Measurements from ENCODE around the gene TBCA.
A peak's percentile ranks its signal among the peaks of the same experiment; 100 is the strongest.
"Not testable (repeated sequence)": the region's sequence is repeated elsewhere in the genome, so short reads cannot be mapped to it uniquely, and the experiment has no call there.

The TBCA gene

DNA sequence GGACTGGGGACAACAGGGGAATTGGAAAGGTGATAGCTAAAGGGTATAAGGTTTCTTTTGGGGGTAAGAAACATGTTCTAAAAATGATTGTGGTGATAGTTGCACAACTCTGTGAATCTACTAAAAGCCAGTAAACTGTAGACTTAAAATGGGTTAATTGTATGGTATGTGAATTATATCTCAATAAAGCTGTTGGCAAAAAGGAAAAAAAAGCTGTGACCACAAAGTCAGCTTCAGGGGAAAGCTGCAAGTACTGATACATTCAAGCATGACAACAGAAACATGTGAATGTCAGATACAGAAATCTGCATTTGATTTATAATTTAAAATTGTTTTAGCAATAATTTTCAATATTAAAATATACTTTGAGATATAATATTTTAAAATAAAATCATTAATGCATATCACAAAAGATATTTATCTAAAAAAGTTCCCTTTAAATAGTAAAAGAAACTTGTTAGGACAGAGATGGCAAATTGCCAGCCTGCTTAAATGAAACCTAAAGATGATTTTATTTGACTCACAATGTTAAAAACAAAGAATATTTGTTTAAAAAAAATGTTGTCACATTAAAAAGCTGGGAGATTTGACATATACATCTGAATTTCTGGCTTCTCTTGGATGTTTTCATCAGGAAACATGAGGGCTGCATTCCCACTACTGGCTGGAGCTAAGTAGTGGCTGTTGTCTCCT is 66.0 kb downstream of the TBCA start:
- DNase-seq (ENCODE audit: low read depth in 2 of 2): no peak

DNA sequence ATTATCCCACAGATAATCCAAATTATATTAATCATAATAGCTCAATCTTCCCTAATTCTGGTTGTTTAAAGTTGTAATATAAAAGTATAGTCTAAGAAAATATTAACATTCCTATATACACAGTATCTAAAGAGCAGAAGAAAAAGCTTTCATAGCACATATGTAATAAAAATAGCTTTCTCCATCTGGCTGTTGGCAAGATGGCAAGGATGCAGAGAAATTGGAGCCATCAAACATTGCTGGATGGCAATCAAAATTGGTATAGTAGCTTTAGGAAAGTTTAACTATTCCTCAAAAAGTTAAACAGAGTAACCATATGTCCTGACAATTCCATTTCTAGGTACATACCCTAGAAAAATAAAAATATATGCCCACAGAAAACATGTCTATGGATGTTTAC is 66.8 kb downstream of the TBCA start:
- DNase-seq (ENCODE audit: low read depth in 2 of 2): no peak

DNA sequence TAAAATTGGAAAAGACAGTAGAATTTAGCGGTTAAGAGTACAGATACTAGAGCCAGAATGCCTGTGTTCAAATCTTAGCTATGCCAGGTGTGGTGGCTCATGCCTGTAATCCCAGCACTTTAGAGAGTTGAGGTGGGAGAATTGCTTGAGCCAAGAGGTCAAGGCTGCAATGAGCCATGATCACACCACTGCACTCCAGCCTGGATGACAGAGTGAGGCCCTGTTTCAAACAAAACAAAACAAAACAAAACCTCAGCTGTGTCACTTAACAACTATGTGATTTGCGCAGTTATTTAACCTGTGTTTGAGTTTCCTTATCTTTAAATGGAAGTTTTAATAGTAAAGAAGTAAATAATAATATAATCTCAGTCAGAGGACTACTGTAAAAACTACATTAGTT is 68.3 kb downstream of the TBCA start:
- DNase-seq (ENCODE audit: low read depth in 2 of 2): no peak

GRCh38 chr5:77699569-77699968 is 76.6 kb downstream of the TBCA start:
- DNase-seq (ENCODE audit: low read depth in 2 of 2): not testable (repeated sequence)

GRCh38 chr5:77698920-77699319 is 77.2 kb downstream of the TBCA start:
- no peak for DNase-seq (ENCODE audit: low read depth in 2 of 2)

- DNase-seq (ENCODE audit: low read depth in 2 of 2): no peak
Observed at GRCh38 chr5:77697692-77698091, 78.4 kb downstream of the TBCA start.

- no peak for DNase-seq (ENCODE audit: low read depth in 2 of 2)
Observed at GRCh38 chr5:77696120-77696519, 80.0 kb downstream of the TBCA start.

GRCh38 chr5:77693913-77694312 is 82.2 kb downstream of the TBCA start:
- DNase-seq (ENCODE audit: low read depth in 2 of 2): no peak

GRCh38 chr5:77683171-77683732 is 92.9 kb downstream of the TBCA start:
- DNase-seq (ENCODE audit: low read depth in 2 of 2): no peak

DNA sequence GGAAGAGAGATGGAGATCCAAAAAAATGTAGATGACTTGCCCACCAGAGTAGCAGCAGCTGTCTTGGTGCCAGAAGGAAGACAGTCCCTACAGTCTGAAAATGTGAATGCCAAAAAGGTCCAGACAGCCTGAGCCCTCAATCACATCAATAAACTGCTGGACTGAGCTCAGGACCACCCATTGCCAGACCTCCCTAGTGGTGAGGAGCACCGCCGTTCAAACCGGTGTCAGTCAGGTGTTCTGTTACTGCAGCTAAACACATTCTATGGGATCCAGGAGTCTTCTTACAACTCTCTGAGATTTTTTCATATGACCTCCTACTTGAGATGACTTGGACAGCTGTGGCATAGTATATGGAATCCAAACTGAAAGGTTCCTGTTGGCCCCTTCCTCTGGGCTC is 105.6 kb downstream of the TBCA start:
- DNase-seq (ENCODE audit: low read depth in 2 of 2): no peak

GRCh38 chr5:77669677-77670076 is 106.5 kb downstream of the TBCA start:
- no peak for DNase-seq (ENCODE audit: low read depth in 2 of 2)

DNA sequence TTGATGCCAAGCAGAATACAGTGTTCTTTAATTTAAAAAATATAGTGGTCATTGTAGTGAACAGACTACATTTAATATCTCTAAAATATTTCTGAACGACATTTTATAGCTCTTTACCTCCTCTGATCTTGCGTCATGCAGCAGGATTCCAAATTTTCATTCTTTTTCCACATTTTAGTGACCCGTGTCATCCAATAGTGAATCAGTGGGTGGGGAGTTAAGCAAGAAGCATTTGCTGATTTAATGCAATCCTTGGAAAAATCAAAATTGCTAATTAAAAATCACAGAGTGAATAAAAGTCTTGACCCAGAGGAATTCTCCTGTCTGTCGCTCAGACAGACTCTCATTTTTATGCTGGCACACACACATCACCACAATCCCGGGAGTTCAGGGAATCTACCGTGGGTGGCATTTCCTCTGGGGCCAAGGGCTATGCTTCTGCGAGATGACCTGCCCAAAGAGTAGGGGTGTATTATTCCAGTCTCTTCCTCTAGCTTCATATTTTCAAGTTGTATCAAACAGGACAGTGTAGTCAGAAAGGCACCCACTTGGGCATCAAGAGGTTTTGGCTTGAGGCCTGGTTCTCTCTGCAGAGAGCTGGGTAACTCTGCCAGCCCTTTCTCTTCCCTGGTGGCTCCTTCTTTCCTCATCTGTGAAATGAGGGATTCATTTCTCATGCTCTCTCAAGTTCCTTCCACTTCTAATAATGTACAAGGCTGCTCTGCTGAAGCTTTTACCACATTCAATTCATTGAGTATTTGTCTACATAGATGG is 112.9 kb downstream of the TBCA start:
- no peak for DNase-seq (ENCODE audit: low read depth in 2 of 2)

DNA sequence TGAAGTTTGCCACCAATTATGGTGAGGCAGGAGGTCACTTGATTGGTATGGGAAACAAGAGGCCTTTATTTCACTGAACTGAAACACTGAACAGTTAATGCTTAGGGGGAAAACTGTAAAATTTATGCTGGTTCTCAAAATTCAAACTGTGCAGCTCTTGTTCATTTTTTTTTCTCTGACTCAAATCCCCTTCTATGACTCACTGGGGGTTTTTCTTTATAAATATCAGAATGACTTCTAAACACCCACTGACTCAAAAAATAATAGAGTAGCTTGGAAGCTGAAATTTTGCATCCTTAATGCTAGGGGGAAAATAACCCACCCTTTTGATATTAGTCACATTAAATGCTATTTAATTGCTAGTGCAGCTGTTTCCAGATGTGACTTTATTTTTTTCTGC is 113.5 kb downstream of the TBCA start:
- DNase-seq (ENCODE audit: low read depth in 2 of 2): no peak

DNA sequence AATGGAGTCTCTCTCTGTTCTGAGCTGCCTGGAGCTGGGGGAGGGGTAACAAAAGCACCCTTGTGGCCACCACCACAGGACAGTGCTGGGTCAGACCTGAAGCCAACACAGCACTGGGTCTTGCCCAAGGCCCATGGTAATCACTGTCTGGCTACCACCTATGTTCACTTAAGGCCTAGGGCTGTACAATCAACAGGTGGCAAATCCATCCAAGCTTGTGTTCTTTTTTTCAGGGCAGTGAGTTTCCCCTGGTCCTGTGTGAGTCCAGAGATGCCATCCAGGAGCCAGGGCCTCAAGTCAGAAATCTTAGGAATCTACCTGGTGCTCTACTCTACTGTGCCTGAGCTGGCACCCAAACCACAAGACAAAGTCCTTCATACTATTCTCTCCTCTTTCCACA is 117.5 kb downstream of the TBCA start:
- DNase-seq (ENCODE audit: low read depth in 2 of 2): no peak

DNA sequence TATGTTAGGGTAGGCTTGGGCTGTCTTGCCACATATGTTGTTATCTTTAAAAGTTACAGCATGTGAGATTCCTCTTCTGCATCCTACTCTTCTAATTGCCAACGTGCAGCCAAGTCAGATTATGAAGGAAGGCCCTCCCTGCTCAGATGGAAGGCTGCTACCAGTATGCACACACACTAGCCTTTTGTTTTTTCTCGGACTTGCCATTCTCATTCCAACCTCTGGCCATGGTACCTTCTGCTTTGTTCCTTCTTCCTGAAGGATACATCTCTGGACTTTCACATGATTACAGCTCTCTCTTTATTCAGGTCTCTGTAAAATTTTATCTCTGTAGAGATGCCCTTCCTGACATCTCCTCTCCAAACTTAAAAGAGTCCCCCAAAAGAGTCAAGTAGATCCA is 124.8 kb downstream of the TBCA start:
- DNase-seq (ENCODE audit: low read depth in 2 of 2): no peak

DNA sequence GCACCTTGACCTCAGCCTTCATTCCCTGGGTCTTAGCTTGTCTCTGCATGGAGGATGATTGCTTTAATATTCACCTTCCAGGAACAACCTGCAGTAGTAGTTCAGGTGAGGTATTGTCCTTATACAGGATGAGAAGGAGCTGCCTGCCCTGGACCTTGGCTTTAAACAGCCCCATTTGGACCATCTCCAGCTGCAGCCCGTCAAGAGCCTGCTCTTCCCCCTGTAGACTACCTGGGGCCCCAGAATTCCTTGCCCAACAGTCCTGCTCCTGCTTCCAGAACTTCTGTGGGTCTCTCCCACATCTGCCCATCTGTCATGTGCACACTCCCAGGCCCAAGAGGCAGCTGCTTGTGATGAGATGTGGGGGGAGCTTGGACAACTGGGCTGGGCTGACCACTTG is 125.5 kb downstream of the TBCA start:
- DNase-seq (ENCODE audit: low read depth in 2 of 2): no peak

DNA sequence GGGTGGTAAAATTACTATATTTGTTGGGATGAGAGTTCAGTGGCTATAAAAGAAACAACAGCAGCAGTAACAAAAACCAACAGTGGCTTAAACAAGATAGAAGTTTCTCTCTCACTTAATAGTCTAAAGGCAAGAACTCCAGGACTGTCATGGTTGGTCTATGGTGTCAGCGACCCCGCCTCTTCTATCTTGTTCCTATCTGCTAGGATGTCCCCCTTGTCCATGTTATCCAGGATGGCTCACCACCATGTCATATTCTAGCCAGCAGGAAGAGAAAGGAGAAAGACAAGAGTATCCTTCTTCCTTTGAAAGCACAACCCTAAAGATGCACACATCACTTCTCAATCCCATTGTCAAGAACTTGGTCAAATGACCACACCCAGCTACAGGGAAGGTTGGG is 126.4 kb downstream of the TBCA start:
- no peak for DNase-seq (ENCODE audit: low read depth in 2 of 2)

DNA sequence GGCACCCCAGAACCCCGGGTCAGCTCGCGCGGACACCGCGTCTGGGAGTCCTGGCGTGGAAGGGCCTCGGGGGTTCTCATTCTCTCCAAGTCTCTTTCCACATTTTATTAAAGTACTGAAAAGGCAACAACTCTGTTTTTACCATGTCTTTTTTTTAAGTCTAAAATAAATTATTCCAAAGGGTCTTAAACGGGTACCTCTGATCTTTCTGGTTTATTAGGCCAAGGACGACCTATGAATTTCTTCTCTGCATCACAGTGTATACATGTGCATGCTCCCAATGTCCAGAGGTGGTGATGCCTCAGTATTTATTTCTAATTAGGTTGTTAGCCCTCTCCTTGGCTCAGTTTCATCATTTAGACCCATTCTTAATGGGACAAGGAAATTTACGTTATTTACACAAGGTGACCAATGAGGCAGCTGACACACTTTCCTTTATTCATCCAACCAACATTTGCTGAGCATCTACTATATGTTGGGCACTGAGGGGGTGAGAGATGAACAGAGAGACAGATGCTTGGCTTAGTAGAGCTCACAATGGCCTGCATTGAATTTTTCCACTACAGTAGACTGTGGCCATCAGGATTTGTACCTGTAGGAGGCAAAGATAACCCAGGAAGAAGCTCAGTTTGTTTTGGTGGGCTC is 130.0 kb downstream of the TBCA start:
- no peak for DNase-seq (ENCODE audit: low read depth in 2 of 2)

DNA sequence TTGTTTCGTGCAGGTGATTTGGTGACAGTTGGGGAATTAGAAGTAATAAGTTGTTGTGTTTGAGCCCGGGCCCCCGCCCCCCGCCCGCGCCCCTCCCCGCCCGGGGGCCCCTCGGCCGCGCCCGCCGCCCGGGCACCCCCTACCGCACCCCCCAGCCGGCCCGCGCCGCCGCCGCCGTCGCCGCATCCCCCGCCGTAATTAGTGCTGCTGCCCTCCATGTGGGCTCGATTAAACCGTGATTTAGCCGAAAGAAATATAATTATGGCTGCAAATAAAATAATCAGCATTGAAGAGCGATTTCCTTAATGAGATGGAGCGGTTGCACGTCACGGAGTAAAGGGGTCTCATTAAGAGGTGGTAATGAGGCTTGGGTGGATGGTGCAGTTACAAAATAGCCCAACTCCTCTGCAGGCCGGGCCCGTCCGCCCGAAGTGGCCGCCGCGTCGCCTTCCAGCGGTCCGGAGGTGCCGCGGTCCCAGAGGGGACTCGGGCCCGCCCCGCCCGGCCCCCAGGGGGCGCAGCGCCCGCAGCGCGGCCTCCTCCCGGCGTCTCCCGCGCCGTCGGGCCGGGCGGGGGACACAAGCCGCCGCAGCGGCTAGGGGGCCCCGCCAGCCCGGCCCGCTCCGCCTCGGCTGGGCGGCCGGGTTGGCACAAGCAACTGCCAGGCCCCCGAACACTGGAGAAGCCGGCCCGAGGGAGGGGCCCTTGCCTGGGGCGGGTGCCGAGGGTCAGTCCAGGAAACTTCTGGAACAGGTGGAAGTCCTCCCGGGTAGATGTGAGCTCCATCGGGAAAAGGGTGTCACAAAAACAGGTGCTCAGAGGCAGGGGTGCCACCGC is 130.8 kb downstream of the TBCA start:
- peak in 1 of 2 donors; percentile 32 for DNase-seq (ENCODE audit: low read depth in 2 of 2)

DNA sequence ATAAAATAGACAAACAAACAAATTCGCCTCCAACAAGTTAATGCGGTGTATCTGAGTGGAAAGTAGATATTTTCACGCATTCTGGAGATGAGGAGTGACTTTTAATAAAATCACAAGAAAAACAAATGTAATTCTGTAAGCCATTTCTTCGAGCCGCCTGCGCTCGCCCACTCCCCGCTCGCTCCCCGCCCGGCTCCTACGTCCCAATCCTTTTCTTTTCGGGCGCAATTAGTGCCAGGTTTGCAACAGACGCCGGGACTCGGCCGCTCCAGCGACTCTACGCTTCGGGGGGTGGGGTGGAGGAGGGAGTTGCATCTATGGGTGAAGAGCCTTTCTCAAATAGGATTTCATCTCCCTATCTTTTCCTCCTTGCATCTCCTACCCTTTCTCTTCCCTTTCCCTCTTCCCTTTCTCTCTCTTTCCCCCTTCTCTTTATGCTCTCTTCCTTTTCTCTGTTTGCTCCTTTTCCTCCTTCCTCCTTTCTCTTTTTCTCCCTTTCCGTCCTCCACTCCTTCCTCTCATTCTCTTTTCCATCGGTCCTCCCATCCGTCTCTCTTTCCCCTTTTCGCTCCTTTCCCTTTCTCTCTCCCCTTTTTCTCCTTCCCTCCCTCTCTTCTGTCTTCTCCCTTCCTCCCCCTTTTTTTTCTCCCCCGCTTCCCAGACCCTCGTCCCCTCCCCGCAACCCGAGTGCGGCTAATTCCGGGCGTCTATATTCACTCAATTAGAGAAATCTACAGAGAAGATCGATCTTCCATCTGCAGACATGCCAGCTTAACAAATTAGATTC is 131.6 kb downstream of the TBCA start:
- no peak for DNase-seq (ENCODE audit: low read depth in 2 of 2)
